AG09309 (cell line): Measurements from ENCODE around the gene SLC41A3.

Experiments used
- DNase-seq: peaks from one replicate; pipeline ENCODE4 v3.0.0-alpha.2; 2010; ENCODE audit warnings: low read depth
- H3K4me3 ChIP-seq: 2 replicates; pipeline ENCODE4 v1.5.1; 2011; ENCODE audit warnings: mild to moderate bottlenecking, low read depth, low read length, moderate library complexity; ENCODE audit not compliant: control insufficient read depth
- TF ChIP-seq, protein P1 (sequence below): IDR thresholded peaks from 2 replicates; pipeline ENCODE4 v1.5.1; 2011; ENCODE audit warnings: mild to moderate bottlenecking, low read depth, low read length, inconsistent platforms; ENCODE audit not compliant: insufficient read depth, control insufficient read depth; ENCODE audit errors: missing control alignments

Gene SLC41A3

DNA sequence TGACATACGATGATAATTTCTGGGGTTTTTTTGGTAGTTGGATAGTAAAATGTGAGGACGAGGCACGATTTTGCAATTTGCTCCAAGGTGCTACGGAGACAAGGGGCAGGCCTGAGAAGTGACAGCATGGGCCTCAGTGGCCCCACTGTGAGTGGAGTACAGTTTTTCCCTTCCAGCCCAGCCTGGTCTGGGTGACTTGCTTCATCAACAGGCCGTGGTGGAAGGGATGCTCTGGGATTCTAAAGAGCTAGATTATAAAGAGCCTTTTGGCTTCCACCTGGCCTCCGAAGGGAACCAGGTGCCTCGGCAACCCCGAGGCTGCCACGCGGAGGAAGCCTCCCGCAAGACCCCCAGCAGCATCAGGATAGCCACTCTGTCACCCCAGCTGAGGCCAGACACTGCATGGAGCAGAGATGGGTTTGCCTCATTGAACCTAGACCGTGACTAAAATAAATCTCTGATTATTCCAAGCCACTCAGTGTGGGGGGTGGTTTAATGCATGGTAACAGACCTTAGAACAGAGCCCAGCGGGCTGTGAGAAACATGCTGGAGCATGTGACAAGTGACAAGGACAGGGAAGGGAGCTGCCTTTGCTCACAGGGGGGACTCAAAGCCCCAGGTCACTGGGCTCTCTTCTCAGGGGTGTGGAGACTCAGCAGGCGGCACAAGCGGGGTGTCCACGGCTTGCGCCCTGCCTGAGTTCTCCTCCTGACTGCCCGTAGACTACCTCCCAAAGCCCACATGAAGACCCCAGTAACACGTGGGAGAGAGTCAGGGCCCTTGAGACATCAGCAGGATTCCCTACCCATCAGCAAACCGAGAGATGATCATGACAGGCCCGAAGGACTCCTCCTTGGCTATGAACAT, 22.6 kb upstream of the SLC41A3 start:
- no peak overlapping the region for H3K4me3 ChIP-seq
- no peak for DNase-seq
- TF ChIP-seq, protein P1, sequence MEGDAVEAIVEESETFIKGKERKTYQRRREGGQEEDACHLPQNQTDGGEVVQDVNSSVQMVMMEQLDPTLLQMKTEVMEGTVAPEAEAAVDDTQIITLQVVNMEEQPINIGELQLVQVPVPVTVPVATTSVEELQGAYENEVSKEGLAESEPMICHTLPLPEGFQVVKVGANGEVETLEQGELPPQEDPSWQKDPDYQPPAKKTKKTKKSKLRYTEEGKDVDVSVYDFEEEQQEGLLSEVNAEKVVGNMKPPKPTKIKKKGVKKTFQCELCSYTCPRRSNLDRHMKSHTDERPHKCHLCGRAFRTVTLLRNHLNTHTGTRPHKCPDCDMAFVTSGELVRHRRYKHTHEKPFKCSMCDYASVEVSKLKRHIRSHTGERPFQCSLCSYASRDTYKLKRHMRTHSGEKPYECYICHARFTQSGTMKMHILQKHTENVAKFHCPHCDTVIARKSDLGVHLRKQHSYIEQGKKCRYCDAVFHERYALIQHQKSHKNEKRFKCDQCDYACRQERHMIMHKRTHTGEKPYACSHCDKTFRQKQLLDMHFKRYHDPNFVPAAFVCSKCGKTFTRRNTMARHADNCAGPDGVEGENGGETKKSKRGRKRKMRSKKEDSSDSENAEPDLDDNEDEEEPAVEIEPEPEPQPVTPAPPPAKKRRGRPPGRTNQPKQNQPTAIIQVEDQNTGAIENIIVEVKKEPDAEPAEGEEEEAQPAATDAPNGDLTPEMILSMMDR: no peak

DNA sequence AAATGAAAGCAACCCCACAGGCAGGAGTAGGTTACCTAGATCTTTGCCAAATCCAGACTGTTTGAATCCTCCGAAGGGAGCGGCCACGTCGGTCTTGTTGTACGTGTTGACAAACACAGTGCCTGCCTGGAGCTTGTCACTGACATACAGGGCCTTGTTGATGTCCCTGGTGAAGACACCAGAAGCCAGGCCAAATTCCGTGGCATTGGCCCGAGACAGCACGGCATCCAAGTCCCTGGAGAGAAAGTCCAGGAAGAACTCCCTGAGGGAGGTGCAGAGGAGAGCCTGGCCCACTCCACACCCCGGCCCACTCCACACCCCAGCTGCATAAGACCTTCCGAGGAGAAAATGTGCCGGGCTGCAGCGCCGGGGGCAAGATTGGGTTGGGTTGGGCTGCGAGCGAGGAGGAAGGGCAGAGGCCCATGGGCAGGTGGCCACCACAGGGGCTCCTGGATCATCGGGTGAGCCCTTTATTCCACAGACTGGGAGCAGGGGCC, 21.8 kb upstream of the SLC41A3 start:
- H3K4me3 ChIP-seq: no peak overlapping the region
- TF ChIP-seq, protein P1: no peak
- no peak for DNase-seq

DNA sequence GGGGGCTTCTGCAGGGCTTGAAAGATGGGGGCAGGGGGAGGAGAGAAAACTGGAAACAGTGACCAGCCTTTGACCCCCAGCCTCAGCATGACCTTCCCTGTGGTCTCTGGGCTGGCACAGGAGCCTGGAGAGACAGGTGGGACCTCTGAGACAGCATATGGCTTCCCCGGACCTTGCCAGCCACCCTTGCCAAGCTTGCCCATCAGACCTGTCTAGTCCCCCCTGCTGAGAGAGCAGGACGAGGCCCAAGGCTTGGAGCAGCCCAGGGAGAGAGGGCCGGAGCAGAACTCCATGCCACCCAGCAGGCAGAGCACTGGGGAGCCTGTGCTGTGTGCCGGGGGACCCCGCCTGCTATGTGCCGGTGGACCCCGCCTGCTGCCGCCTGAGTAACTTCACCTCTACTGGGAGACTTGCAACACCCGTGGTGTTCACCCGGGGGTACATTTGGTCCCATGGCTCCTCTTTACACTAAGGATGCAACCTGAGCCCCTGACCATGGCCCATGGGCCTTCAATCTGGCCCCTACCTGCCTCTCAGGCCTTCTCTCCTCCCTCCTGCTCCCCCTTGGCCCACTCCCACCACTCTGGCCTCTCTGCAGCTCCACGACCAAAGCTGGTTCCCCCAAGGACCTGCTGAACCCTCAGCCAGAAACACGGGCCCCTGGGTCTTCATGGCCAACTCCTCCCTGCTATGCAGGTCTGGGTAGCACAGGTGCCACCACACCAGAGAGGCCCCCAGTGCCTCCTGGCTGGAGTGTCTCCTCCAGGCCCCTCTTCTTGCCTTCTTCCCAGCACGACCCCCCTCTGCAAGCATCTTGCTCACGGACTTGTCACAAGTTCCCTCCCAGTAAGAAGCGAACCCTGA, 21.1 kb upstream of the SLC41A3 start:
- no peak for DNase-seq
- TF ChIP-seq, protein P1: no peak
- H3K4me3 ChIP-seq: no peak overlapping the region

DNA sequence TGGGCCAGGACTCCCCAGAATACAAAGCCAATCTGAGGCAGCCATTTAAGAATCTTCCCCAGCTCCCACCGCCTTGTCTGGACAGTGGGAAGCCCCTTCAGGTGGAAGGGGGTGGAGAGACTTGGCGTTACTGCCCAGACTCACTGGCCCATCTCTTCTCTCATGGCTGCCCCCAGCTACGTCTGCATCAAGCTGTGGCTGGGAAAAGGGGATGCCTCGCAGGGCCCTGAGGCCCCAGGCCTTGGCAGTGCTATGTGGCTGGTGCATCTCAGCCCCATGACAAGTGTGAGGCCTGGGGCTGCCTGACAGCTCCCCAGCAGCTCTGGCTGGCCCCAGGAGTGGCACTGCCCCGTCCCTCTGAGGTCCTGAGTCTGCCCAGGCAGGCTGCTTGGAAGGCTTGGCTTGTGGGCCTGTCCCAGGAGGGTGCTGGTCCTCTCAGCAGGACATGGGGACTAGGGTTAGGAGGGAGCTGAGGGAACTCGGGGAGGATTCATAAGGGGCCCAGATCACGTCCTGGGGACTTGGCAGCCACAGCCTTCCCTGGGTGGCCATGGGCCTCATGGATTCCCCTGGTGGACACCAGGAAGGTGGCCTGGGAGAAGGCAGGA, 20.2 kb upstream of the SLC41A3 start:
- no peak overlapping the region for H3K4me3 ChIP-seq
- TF ChIP-seq, protein P1: no peak
- DNase-seq: no peak

DNA sequence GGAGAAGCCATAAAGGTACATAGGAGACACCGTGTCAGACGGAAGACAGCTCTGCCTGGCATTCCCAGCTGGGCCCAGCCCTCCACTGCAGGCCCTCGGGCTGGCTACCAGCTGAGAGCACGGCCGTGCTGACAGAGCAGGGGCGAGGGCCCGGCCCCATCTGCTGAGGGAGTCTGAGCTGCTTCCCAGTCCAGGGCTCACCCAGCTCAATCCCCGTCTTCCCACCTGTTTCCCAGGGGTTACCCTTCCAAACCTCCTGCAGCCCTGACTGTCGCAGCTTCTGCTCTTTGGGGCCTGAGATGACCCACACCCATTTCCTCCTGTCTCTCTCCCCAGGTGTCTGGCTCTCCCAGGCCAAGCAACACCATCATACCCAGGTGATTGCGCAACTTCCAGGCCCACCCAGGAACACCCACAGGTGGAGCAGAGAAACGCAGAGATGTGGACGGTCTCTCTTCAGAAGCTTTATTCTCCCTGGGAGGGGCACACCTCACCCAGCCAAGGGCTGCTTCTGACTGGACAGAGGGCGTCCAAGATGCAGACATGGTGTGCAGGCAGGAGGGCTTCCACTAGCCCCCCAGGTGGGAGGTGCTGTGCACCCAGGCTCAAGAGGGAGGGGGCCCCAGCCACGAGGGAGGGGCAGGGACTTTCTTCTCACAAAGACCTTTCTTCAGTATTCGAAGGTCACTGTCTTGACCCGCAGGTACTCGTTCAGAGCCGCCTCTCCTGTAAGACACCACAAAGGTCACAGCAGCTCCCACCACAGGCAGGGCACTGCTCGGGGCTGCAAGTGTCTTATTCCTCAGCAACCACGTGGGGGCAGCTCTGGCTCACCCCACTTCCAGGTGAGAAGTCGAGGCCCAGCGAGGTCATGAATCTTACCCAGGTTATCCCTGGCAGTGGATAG, 19.4 kb upstream of the SLC41A3 start:
- no peak for DNase-seq
- H3K4me3 ChIP-seq: no peak overlapping the region
- TF ChIP-seq, protein P1: no peak
